PC-3 (cell line): ENCODE measurements around the gene TSPAN13.

Experiments
- CTCF ChIP-seq: fragments of 300-600 bp; sonication (generic); conservative IDR thresholded peaks from 2 replicates; pipeline ENCODE4 v1.5.1; 2017; ENCODE audit warnings: antibody characterized with exemption, low read depth, mild to moderate bottlenecking, low read length
- EZH2phosphoT487 ChIP-seq: fragments of 300-600 bp; sonication (generic); IDR thresholded peaks from 2 replicates; pipeline ENCODE4 v1.6.1; 2018; ENCODE audit warnings: mild to moderate bottlenecking, antibody characterized with exemption, low read length, borderline replicate concordance

DNA sequence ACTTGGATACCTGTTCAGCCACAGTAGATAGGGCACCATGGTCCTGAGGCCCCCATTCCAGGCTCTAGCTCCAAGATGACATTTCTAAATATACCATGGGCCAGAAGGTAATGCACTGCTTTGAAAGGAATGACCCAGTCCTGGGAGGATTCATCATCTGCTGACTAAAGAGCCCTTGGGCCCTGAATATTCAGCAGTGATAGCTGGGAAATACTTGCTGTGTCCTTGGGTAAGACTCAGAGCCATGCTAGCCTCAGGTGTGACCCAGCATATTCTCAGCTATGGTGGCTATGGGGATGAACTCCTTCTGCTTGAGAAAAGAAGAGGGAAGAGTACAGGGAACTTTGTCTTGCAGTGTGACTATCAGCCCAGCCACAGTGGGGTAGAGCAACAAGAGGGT lies 72.5 kb downstream of the TSPAN13 start:
- no peak for TF ChIP-seq EZH2phosphoT487
- TF ChIP-seq CTCF: no peak
